Activated CD8-positive, alpha-beta T cell treated with anti-CD3 and anti-CD28 coated beads for 36 hours (primary cell): Measurements from ENCODE around the gene EIF4E2. TPM values are rescaled to one million over a fixed set of nuclear protein-coding genes. Genes with fewer than 3 reads are reported as not detected.

ENCODE experiments used
- ATAC-seq: fragments of 200-7000 bp; cut with Tn5 transposase; one replicate; pipeline ENCODE4 v1.10.0; 2021; ENCODE audit warnings: mild to moderate bottlenecking, moderate library complexity
- CTCF ChIA-PET: fragments of 350-600 bp; sonication (Branson Sonifier 250); formaldehyde crosslinking; loops from one replicate; lab custom pipeline; 2021; ENCODE audit warnings: antibody characterized with exemption; lab: Charles Lee
- POLR2A ChIA-PET: fragments of 350-600 bp; sonication (Branson Sonifier 250); formaldehyde crosslinking; loops from one replicate; lab custom pipeline; 2021; ENCODE audit warnings: antibody characterized with exemption; lab: Charles Lee
- DNase-seq: peaks from one replicate; pipeline ENCODE4 v3.0.0-alpha.2; 2020
- H3K27ac Mint-ChIP-seq: one replicate; pipeline ENCODE4 v1.8.0; 2021; ENCODE audit warnings: mild to moderate bottlenecking, mixed read lengths
- H3K27me3 Mint-ChIP-seq: one replicate; pipeline ENCODE4 v1.8.0; 2021; ENCODE audit warnings: mixed read lengths
- H3K36me3 Mint-ChIP-seq: one replicate; pipeline ENCODE4 v1.8.0; 2021; ENCODE audit warnings: low read depth, mixed read lengths
- H3K4me1 Mint-ChIP-seq: one replicate; pipeline ENCODE4 v1.8.0; 2021; ENCODE audit warnings: low read depth, mixed read lengths
- H3K4me3 Mint-ChIP-seq: one replicate; pipeline ENCODE4 v1.8.0; 2021; ENCODE audit warnings: mild to moderate bottlenecking, moderate library complexity, mixed read lengths
- H3K9me3 Mint-ChIP-seq: one replicate; pipeline ENCODE4 v1.8.0; 2021; ENCODE audit warnings: mixed read lengths
- CTCF ChIP-seq: fragments of 200-600 bp; IDR thresholded peaks from one replicate; pipeline ENCODE4 v1.8.0; 2022; ENCODE audit warnings: antibody characterized with exemption, mild to moderate bottlenecking
- intact Hi-C: fragments of 100-400 bp; cut with micrococcal nuclease; formaldehyde crosslinking; loops from one replicate; pipeline ENCODE4 v1.10.0; 2022
- total RNA-seq, 2 experiments: library from RNA; stranded (reverse); gene quantifications; one replicate each; pipeline ENCODE4 v1.2.3, GENCODE V29; 2021

Gene EIF4E2
- total RNA-seq, 2 experiments from 2014 or later, result 49.2 to 50.4 TPM

GRCh38 chr2:232592772-232593395 is 42.4 kb downstream of the EIF4E2 start:
- ATAC-seq (no peak), DNase-seq (no peak)
- CTCF ChIA-PET, result no interaction called here
- Mint-ChIP-seq H3K27ac (no peak overlapping the region), H3K36me3 (no peaks in the 10 kb centered on the region), H3K4me1 (peaks cover 4% of the 10 kb centered on the region), H3K4me3 (no peak overlapping the region), H3K27me3 (no peaks in the 10 kb centered on the region), H3K9me3 (no peaks in the 10 kb centered on the region)
- intact Hi-C loops, result no loop called here
- no peak for TF ChIP-seq CTCF
- POLR2A ChIA-PET, result interaction anchor here (1.3 kb wide), 1 partner anchor 24 kb away, joined by 3 read pairs; no protein-coding TSS in a partner anchor

GRCh38 chr2:232593982-232594381 is 43.5 kb downstream of the EIF4E2 start:
- no peak for TF ChIP-seq CTCF
- no peaks in the 10 kb centered on the region for H3K27me3 Mint-ChIP-seq
- no peaks in the 10 kb centered on the region for H3K36me3 Mint-ChIP-seq
- ChIA-PET POLR2A (no interaction called here), CTCF (no interaction called here)
- no peak for DNase-seq
- H3K4me3 Mint-ChIP-seq, result no peak overlapping the region
- ATAC-seq, result no peak
- intact Hi-C loops, result no loop called here
- H3K9me3 Mint-ChIP-seq, result no peaks in the 10 kb centered on the region
- H3K27ac Mint-ChIP-seq, result no peak overlapping the region
- H3K4me1 Mint-ChIP-seq, result peaks cover 4% of the 10 kb centered on the region

GRCh38 chr2:232597362-232598079 is 47.0 kb downstream of the EIF4E2 start:
- DNase-seq (no peak), ATAC-seq (no peak)
- no peaks in the 10 kb centered on the region for H3K36me3 Mint-ChIP-seq
- intact Hi-C loops, result no loop called here
- no peak overlapping the region for H3K4me3 Mint-ChIP-seq
- peaks cover 4% of the 10 kb centered on the region for H3K4me1 Mint-ChIP-seq
- no peaks in the 10 kb centered on the region for H3K27me3 Mint-ChIP-seq
- no peak for TF ChIP-seq CTCF
- POLR2A ChIA-PET, result no interaction called here
- H3K27ac Mint-ChIP-seq, result no peak overlapping the region
- no peaks in the 10 kb centered on the region for H3K9me3 Mint-ChIP-seq
- CTCF ChIA-PET, result interaction anchor here (0.8 to 2.3 kb wide), 2 partner anchors 8 to 462 kb away, joined by 3 to 5 read pairs; partner anchors contain the start of gene INPP5D

GRCh38 chr2:232598293-232598692 is 47.8 kb downstream of the EIF4E2 start:
- intact Hi-C loops, result no loop called here
- DNase-seq (no peak), ATAC-seq (no peak)
- no peaks in the 10 kb centered on the region for H3K4me1 Mint-ChIP-seq
- no peak for TF ChIP-seq CTCF
- no peaks in the 10 kb centered on the region for H3K9me3 Mint-ChIP-seq
- CTCF ChIA-PET, result no interaction called here
- POLR2A ChIA-PET, result no interaction called here
- no peak overlapping the region for H3K27ac Mint-ChIP-seq
- H3K36me3 Mint-ChIP-seq, result no peaks in the 10 kb centered on the region
- H3K27me3 Mint-ChIP-seq, result no peaks in the 10 kb centered on the region
- no peak overlapping the region for H3K4me3 Mint-ChIP-seq

- Mint-ChIP-seq H3K4me1 (no peaks in the 10 kb centered on the region), H3K4me3 (no peak overlapping the region), H3K9me3 (no peaks in the 10 kb centered on the region), H3K36me3 (no peaks in the 10 kb centered on the region), H3K27ac (no peak overlapping the region), H3K27me3 (peaks cover 3% of the 10 kb centered on the region)
- TF ChIP-seq CTCF, result no peak
- CTCF ChIA-PET, result interaction anchor here (1.3 kb wide), 1 partner anchor 12 kb away, joined by 3 read pairs; no protein-coding TSS in a partner anchor
- ATAC-seq, result no peak
- DNase-seq, result no peak
- intact Hi-C loops, result no loop called here
- POLR2A ChIA-PET, result no interaction called here
Observed at GRCh38 chr2:232600053-232600773, 49.7 kb downstream of the EIF4E2 start.
